HepG2 (cell line): ENCODE results near the gene PRMT5. TPM values are rescaled to one million over a fixed set of nuclear protein-coding genes. Genes with fewer than 3 reads are reported as not detected.

ENCODE experiments used
- BCL6 ChIP-seq: IDR thresholded peaks from 2 replicates; pipeline ENCODE4 v1.6.1; 2016; ENCODE audit warnings: missing genetic modification reagents, missing compliant biosample characterization
- E2F2 ChIP-seq: sonication (generic); formaldehyde crosslinking; IDR thresholded peaks from 2 replicates; pipeline ENCODE4 v1.4.0; 2020; ENCODE audit warnings: missing genetic modification reagents, borderline replicate concordance
- KLF16 ChIP-seq, 2 experiments: sonication (generic) in 1 of 2; formaldehyde crosslinking in 1 of 2; IDR thresholded peaks; 2 replicates each; pipeline versions ENCODE4 v1.6.1 to v1.8.0; 2016 to 2023; ENCODE audit warnings: missing genetic modification reagents in 2 of 2, missing compliant biosample characterization in 1 of 2
- PREB ChIP-seq: sonication (generic); formaldehyde crosslinking; IDR thresholded peaks from 2 replicates; pipeline ENCODE4 v1.4.0; 2020; ENCODE audit warnings: missing genetic modification reagents
- RERE ChIP-seq: IDR thresholded peaks from 2 replicates; pipeline ENCODE4 v1.6.1; 2016; ENCODE audit warnings: low read depth, missing genetic modification reagents, missing compliant biosample characterization
- RFX3 ChIP-seq: IDR thresholded peaks from 2 replicates; pipeline ENCODE4 v1.6.1; 2016; ENCODE audit warnings: missing biosample characterization, missing genetic modification reagents
- RORA ChIP-seq: sonication (generic); formaldehyde crosslinking; IDR thresholded peaks from 2 replicates; pipeline ENCODE4 v1.5.0; 2020; ENCODE audit warnings: mild to moderate bottlenecking, missing genetic modification reagents, moderate library complexity
- THYN1 ChIP-seq: sonication (generic); formaldehyde crosslinking; IDR thresholded peaks from 2 replicates; pipeline ENCODE4 v1.8.1; 2023; ENCODE audit warnings: low read depth, mild to moderate bottlenecking, moderate library complexity, missing genetic modification reagents, borderline replicate concordance
- ZBTB33 ChIP-seq: sonication (generic); formaldehyde crosslinking; IDR thresholded peaks from 2 replicates; pipeline ENCODE4 v1.4.0; 2020; ENCODE audit warnings: missing genetic modification reagents
- ZNF556 ChIP-seq: sonication (generic); formaldehyde crosslinking; IDR thresholded peaks from 2 replicates; pipeline ENCODE4 v1.4.0; 2020; ENCODE audit warnings: mild to moderate bottlenecking, missing genetic modification reagents, borderline replicate concordance
- polyA plus RNA-seq, 8 experiments: library from polyadenylated mRNA; depleted of rRNA in 3 of 8; stranded (reverse) in 7 of 8; unstranded in 1 of 8; fragments of >200 nt; fragmentation: Illumina TruSeq in 4 of 8; extraction: Trizol in 4 of 8; gene quantifications; 2 replicates each; pipeline versions ENCODE4 v1.2.1 to v1.2.3, GENCODE V29; 2011 to 2016; ENCODE audit warnings: low read depth in 4 of 8, missing spikeins in 1 of 8, mixed read lengths in 1 of 8; ENCODE audit not compliant: insufficient read depth in 1 of 8
- total RNA-seq, 5 experiments: library from RNA; depleted of rRNA; stranded (reverse); fragments of >200 nt; fragmentation: Illumina TruSeq; extraction: Trizol; gene quantifications; 2 replicates each; pipeline ENCODE4 v1.2.3, GENCODE V29; 2016; ENCODE audit warnings: low read depth in 1 of 5

Gene PRMT5
- total and polyA plus RNA-seq, 2 of the 13 experiments (the other 11 are each of a cell fraction or from before 2014, with no cell fraction given): 210 to 354 TPM

GRCh38 chr14:22977684-22978486, 48.7 kb upstream of the PRMT5 start (continued):
- TF ChIP-seq E2F2 (no peak), THYN1 (CRISPR knock-in tag) (no peak), ZBTB33 (CRISPR knock-in tag) (peak; percentile 77), ZNF556 (CRISPR knock-in tag) (peak; percentile 94), RORA (no peak), BCL6 (CRISPR knock-in tag) (peak; percentile 91), RFX3 (CRISPR knock-in tag) (peak; percentile 62), PREB (CRISPR knock-in tag) (no peak), KLF16 (CRISPR knock-in tag; IDR thresholded peaks at IDR 0.05) (peak in 1 of 2 experiments; percentile 89; a peak in 1 of 4 replicates), RERE (CRISPR knock-in tag) (peak; percentile 86)
